ENCODE results near the gene GASK1A.
A peak's percentile ranks its signal among the peaks of the same experiment; 100 is the strongest.

DNA sequence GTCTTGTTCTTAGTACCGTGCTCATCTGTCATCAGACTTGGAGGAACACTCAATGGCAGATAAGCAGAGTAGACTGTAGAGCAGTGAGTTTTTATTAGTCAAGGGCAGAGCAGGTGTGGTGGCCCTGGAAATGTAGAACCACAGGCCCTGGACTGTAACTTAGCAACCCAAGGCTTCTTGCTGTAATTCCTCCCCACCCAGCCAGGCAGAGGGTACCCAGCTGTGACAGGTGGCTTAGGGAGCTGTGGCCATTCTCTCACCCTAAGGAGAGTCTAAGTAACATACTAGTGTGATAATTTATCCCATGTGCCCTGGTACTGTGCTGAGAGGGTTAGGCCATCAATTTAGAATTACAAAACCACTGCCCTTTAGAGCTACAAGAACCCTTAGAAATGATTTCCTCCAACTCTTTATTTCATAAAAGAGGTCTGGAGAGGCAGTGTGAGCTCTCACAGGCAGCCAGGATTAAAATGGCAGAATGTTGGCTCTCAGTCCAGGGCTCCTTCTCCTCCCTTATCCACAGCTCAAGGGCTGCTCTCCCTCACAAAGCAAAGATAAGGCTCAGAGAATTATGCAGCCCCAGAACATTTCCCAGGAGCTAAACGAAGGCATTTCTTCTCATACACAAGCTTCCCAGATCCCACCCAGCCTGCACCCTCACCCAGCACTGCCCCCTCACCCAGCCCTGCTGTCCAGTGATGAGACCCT lies 123.8 kb downstream of the GASK1A start:
- TF ChIP-seq POLR2AphosphoS5 (IDR thresholded peaks at IDR 0.05) (peak in 1 of 3 donors; percentile 21), CTCF (IDR thresholded peaks at IDR 0.05) (no peak)
